Naive B cell (primary cell): ENCODE measurements around the gene RFLNA. TPM values are rescaled to one million over a fixed set of nuclear protein-coding genes. Genes with fewer than 3 reads are reported as not detected.

Experiments
- ATAC-seq, 2 donors: fragments of 150-1000 bp; cut with Tn5 transposase; 2 replicates each; pipeline ENCODE4 v1.10.0; 2021; ENCODE audit warnings: low read depth in 2 of 2, mild to moderate bottlenecking in 2 of 2, moderate library complexity in 2 of 2
- DNase-seq: peaks from one replicate; pipeline ENCODE4 v3.0.0; 2022
- H3K27ac Mint-ChIP-seq, 6 donors: one replicate each; pipeline ENCODE4 v1.8.0; 2020 to 2022; ENCODE audit warnings: mild to moderate bottlenecking in 6 of 6, mixed read lengths in 6 of 6, moderate library complexity in 5 of 6, inconsistent platforms in 2 of 6
- H3K27me3 Mint-ChIP-seq, 3 donors: one replicate each; pipeline ENCODE4 v1.8.0; 2021 to 2022; ENCODE audit warnings: mixed read lengths in 3 of 3, mild to moderate bottlenecking in 1 of 3
- H3K36me3 Mint-ChIP-seq, 2 donors: one replicate each; pipeline ENCODE4 v1.8.0; 2020 to 2022; ENCODE audit warnings: mixed read lengths in 2 of 2, inconsistent platforms in 1 of 2, mild to moderate bottlenecking in 1 of 2
- H3K4me1 Mint-ChIP-seq, 3 donors: one replicate each; pipeline ENCODE4 v1.8.0; 2020 to 2022; ENCODE audit warnings: mixed read lengths in 3 of 3, inconsistent platforms in 1 of 3, mild to moderate bottlenecking in 1 of 3, moderate library complexity in 1 of 3
- H3K4me3 Mint-ChIP-seq, 8 donors: one replicate each; pipeline ENCODE4 v1.8.0; 2020 to 2022; ENCODE audit warnings: mild to moderate bottlenecking in 8 of 8, mixed read lengths in 8 of 8, moderate library complexity in 8 of 8, inconsistent platforms in 2 of 8
- H3K9me3 Mint-ChIP-seq, 7 donors: one replicate each; pipeline ENCODE4 v1.8.0; 2020 to 2022; ENCODE audit warnings: mixed read lengths in 7 of 7, mild to moderate bottlenecking in 5 of 7, inconsistent platforms in 2 of 7, moderate library complexity in 1 of 7
- polyA plus RNA-seq, 6 donors: library from polyadenylated mRNA; unstranded; fragments of 300-500 nt; fragmentation: Illumina TruSeq; gene quantifications; one replicate each; pipeline ENCODE4 v1.2.3, GENCODE V29; 2021; ENCODE audit warnings: low read depth in 6 of 6

The RFLNA gene
- polyA plus RNA-seq, 6 donors from 2014 or later, result 0.22 TPM; not detected in 5

DNA sequence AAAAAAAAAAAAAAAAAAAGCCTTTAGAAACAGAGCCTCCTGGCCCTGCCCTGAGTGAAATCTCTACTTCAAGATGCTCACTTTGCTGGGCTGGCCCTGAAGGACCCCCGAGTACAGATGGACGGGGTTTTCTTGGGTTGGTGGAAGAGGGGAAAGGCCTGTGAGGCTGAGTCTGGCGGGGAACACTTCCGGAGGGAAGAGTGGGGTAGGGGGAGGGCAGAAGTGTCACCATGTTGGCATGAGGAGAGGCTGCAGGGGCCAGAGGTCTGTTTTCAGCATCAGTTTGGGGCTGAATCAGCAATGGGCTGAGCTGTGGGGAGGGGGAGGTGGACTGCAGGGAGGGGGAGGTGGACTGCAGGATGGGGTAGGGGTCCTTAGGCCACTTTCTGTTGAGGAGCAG lies 15.3 kb downstream of the RFLNA start:
- H3K36me3 Mint-ChIP-seq, result no peaks in the 10 kb centered on the region
- H3K9me3 Mint-ChIP-seq, result no peaks in the 10 kb centered on the region
- no peak overlapping the region for H3K4me3 Mint-ChIP-seq
- H3K27me3 Mint-ChIP-seq, result peaks cover 0 to 3% (median 0%) of the 10 kb centered on the region in 3 donors
- DNase-seq (no peak), ATAC-seq (no peak)
- no peaks in the 10 kb centered on the region for H3K4me1 Mint-ChIP-seq
- H3K27ac Mint-ChIP-seq, result no peak overlapping the region

- DNase-seq, result no peak
- H3K36me3 Mint-ChIP-seq, result no peaks in the 10 kb centered on the region
- H3K4me3 Mint-ChIP-seq, result no peak overlapping the region
- no peak for ATAC-seq
- no peaks in the 10 kb centered on the region for H3K9me3 Mint-ChIP-seq
- peaks cover 0 to 3% (median 0%) of the 10 kb centered on the region in 3 donors for H3K27me3 Mint-ChIP-seq
- no peaks in the 10 kb centered on the region for H3K4me1 Mint-ChIP-seq
- H3K27ac Mint-ChIP-seq, result peak overlapping the region in 1 of 6 donors; percentile 74
Measured at GRCh38 chr12:124310785-124311184, 15.9 kb downstream of the RFLNA start.

DNA sequence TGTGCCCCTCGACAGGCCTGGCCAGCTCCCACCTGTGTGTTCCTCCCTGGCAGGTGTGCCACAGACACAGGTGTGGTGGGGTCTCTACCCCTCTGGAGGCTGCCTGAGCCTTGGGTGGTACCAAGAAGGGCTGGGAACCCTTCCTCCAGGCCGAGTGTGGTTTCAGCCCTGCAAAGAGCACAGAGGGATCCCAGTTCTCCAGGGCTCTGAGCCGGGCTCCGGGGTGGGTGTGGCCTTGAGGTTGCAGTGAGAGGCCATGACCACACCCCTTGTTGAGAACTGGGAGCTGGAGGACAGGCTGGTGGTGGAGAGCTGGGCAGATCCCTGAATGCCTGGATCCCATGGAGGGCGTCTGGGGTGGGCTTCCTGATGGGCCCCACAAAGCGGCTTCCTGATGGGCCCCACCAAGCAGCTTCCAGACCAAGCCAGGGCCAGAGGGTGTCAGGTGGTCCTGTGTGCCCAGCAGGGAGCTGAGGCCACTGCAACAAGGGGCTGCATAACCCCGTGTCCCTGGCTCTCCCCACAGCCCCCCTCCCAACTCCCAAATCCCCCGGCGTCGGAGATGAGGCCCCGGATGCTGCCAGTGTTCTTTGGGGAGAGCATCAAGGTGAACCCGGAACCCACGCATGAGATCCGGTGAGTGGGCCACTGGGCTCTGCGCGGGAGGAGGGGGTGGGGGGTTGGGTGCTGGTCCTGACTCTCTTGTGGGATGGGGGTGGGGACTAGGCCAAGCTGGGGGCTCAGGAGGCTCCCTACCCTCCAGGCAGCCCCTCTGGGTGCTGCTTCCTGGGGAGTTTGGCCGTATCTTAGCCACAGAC lies 16.6 kb downstream of the RFLNA start:
- Mint-ChIP-seq H3K27me3 (peaks cover 0 to 3% (median 0%) of the 10 kb centered on the region in 3 donors), H3K9me3 (no peaks in the 10 kb centered on the region)
- no peak for ATAC-seq

GRCh38 chr12:124312601-124313000 lies 17.7 kb downstream of the RFLNA start:
- H3K4me1 Mint-ChIP-seq, result no peaks in the 10 kb centered on the region
- H3K9me3 Mint-ChIP-seq, result no peaks in the 10 kb centered on the region
- H3K36me3 Mint-ChIP-seq, result no peaks in the 10 kb centered on the region
- no peak for DNase-seq
- ATAC-seq, result no peak
- no peak overlapping the region for H3K27ac Mint-ChIP-seq
- no peak overlapping the region for H3K4me3 Mint-ChIP-seq
- peaks cover 0 to 3% (median 0%) of the 10 kb centered on the region in 3 donors for H3K27me3 Mint-ChIP-seq

More for the DNA sequence above, 16.6 kb downstream of the RFLNA start:
- no peak overlapping the region for H3K27ac Mint-ChIP-seq
- H3K36me3 Mint-ChIP-seq, result no peaks in the 10 kb centered on the region
- no peaks in the 10 kb centered on the region for H3K4me1 Mint-ChIP-seq
- H3K4me3 Mint-ChIP-seq, result no peak overlapping the region
- no peak for DNase-seq

GRCh38 chr12:124314207-124314606 lies 19.3 kb downstream of the RFLNA start:
- ATAC-seq (no peak), DNase-seq (no peak)
- Mint-ChIP-seq H3K27ac (no peak overlapping the region), H3K4me3 (no peak overlapping the region), H3K9me3 (no peaks in the 10 kb centered on the region), H3K4me1 (no peaks in the 10 kb centered on the region), H3K36me3 (no peaks in the 10 kb centered on the region), H3K27me3 (peaks cover 0 to 3% (median 0%) of the 10 kb centered on the region in 3 donors)

DNA sequence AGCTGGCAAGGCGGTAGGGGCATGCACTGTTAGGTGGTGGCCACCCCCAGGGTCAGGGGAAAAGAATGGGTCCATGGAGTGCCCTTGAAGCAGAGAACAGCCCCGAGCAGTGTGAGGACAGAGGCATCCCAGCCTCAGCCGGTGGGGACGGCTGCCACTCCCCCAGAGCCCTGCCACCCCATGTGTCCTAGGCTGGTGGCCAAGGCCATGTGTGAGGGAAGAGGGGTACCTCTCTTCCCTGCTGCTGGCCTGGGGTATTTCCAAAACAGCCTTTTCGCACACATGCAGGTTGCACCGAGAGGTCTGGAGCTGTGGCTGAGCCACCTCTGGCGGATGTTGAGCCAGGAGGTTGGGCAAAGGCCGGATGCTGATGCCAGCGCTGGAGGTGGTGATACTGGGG lies 19.9 kb downstream of the RFLNA start:
- H3K27ac Mint-ChIP-seq, result no peak overlapping the region
- H3K27me3 Mint-ChIP-seq, result peaks cover 0 to 3% (median 0%) of the 10 kb centered on the region in 3 donors
- no peaks in the 10 kb centered on the region for H3K9me3 Mint-ChIP-seq
- H3K36me3 Mint-ChIP-seq, result no peaks in the 10 kb centered on the region
- H3K4me3 Mint-ChIP-seq, result no peak overlapping the region
- H3K4me1 Mint-ChIP-seq, result no peaks in the 10 kb centered on the region
- DNase-seq, result no peak
- ATAC-seq, result no peak

GRCh38 chr12:124315372-124316044 lies 20.6 kb downstream of the RFLNA start:
- ATAC-seq (no peak), DNase-seq (no peak)
- peaks cover 0 to 3% (median 0%) of the 10 kb centered on the region in 3 donors for H3K27me3 Mint-ChIP-seq
- no peaks in the 10 kb centered on the region for H3K9me3 Mint-ChIP-seq
- H3K27ac Mint-ChIP-seq, result no peak overlapping the region
- no peaks in the 10 kb centered on the region for H3K4me1 Mint-ChIP-seq
- H3K4me3 Mint-ChIP-seq, result no peak overlapping the region
- no peaks in the 10 kb centered on the region for H3K36me3 Mint-ChIP-seq

GRCh38 chr12:124316257-124316900 lies 21.5 kb downstream of the RFLNA start:
- H3K27ac Mint-ChIP-seq, result no peak overlapping the region
- no peak for DNase-seq

DNA sequence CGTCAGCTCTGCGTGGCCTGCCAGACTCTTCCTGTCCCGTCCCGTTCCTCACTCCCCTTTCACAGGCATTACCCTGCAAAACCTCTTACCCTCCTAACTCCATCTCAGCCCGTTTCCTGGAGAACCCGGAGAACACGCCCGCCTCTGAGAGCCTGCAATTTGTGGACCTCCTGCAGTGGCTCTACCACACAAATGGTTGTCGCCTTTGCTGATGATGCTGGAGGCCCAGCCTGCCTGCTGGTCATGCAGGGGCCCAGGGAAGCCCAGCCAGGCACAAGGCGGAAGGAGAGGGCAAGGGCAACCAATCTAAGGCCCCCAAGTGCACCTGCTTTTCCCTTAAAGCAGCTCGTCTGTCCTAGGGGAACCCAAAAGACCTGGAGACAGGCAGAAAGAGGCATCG lies 22.5 kb downstream of the RFLNA start:
- H3K4me1 Mint-ChIP-seq, result no peaks in the 10 kb centered on the region
- no peak overlapping the region for H3K27ac Mint-ChIP-seq
- H3K9me3 Mint-ChIP-seq, result peaks cover 0 to 5% (median 0%) of the 10 kb centered on the region in 7 donors
- ATAC-seq (no peak), DNase-seq (no peak)
- no peaks in the 10 kb centered on the region for H3K36me3 Mint-ChIP-seq
- peaks cover 0 to 3% (median 0%) of the 10 kb centered on the region in 3 donors for H3K27me3 Mint-ChIP-seq
- peak overlapping the region in 1 of 8 donors; percentile 30 for H3K4me3 Mint-ChIP-seq

More at GRCh38 chr12:124316257-124316900, 21.5 kb downstream of the RFLNA start:
- no peak for ATAC-seq
- no peaks in the 10 kb centered on the region for H3K36me3 Mint-ChIP-seq
- H3K4me1 Mint-ChIP-seq, result no peaks in the 10 kb centered on the region
- peaks cover 0 to 2% (median 0%) of the 10 kb centered on the region in 7 donors for H3K9me3 Mint-ChIP-seq
- no peak overlapping the region for H3K4me3 Mint-ChIP-seq
- H3K27me3 Mint-ChIP-seq, result peaks cover 0 to 3% (median 0%) of the 10 kb centered on the region in 3 donors

- Mint-ChIP-seq H3K27me3 (peaks cover 0 to 3% (median 0%) of the 10 kb centered on the region in 3 donors), H3K4me3 (no peak overlapping the region), H3K4me1 (no peaks in the 10 kb centered on the region), H3K9me3 (peaks cover 0 to 8% (median under 1%) of the 10 kb centered on the region in 7 donors), H3K36me3 (peaks cover 0 to under 1% of the 10 kb centered on the region in 2 donors), H3K27ac (peak overlapping the region in 1 of 6 donors; percentile 80)
- DNase-seq (no peak), ATAC-seq (no peak)
Measured at GRCh38 chr12:124318278-124319020, 23.6 kb downstream of the RFLNA start.

DNA sequence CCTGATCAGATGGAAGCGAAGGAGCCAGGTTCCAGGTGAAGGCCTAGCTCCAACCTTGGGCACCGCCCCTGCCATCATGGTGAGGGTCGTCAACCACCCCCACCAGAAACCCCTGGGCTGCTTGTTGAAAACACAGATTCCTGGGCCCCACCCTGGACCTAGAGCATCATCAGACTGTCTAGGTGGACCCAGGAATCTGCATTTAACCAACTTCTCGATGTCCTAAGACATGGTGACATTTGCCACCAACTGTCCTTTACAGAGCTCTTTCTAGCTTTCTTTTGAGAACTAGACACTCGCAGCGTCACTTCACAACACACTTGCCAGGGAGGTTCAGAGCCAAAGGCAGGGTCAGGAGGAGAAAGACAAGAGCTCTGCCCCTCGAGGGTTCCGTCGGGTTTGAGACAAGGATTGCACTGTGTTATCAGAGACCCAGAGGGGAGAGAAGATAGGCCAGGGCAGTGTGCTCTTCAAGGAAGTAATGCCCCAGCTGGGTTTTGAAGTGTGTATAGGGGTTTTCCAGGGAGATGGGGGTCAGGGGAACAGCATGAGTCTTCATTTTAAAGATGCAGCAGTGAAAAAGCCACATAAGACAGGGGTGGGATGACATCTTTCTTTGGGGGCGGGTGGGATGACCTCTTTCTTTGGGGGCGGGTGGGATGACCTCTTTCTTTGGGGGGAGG lies 24.6 kb downstream of the RFLNA start:
- Mint-ChIP-seq H3K27ac (peak overlapping the region in 3 of 6 donors; percentile 1 to 48 (median 16)), H3K9me3 (peaks cover 0 to 19% (median 11%) of the 10 kb centered on the region in 7 donors), H3K36me3 (peaks cover 10 to 11% of the 10 kb centered on the region in 2 donors), H3K4me3 (no peak overlapping the region), H3K27me3 (no peaks in the 10 kb centered on the region), H3K4me1 (no peaks in the 10 kb centered on the region)
- ATAC-seq, result no peak
- DNase-seq, result no peak

DNA sequence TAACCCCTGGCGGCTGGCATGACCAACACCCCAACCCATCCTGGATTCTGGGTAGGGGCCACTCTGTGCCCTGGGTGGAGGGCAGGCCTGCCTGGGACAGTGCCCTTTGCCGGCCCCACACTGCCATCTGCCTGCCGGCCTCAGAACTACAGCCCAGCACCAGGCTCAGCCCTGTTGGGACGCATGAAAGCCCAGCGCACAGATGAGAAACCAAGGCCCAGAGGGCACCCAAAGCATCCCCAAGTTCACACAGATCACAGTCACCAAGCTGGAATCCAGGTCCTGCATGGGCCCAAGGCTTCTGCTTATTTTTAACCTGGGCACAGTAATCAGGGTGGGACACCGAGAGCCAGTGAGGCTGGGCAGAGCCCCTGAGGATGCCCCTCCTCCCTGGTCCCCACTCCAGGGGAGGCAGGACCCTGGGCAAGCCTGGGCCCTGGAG lies 26.2 kb downstream of the RFLNA start:
- no peak overlapping the region for H3K27ac Mint-ChIP-seq
- DNase-seq (peak; percentile 11), ATAC-seq (peak; percentile 32 to 63)
- peaks cover 11 to 20% of the 10 kb centered on the region in 2 donors for H3K36me3 Mint-ChIP-seq
- no peak overlapping the region for H3K4me3 Mint-ChIP-seq
- peaks cover 0 to 24% (median 12%) of the 10 kb centered on the region in 7 donors for H3K9me3 Mint-ChIP-seq
- no peaks in the 10 kb centered on the region for H3K27me3 Mint-ChIP-seq
- H3K4me1 Mint-ChIP-seq, result no peaks in the 10 kb centered on the region
